Esophagus squamous epithelium (tissue), 4 donors: ENCODE results near the gene TFEB.

Source experiments
- POLR2A ChIP-seq, 4 donors: fragments of 450-650 bp; IDR thresholded peaks; one replicate each; pipeline ENCODE4 v1.6.1; 2017; ENCODE audit warnings: antibody characterized with exemption in 4 of 4, mild to moderate bottlenecking in 4 of 4, moderate library complexity in 3 of 4
- TF ChIP-seq, protein P1 (sequence below), 6 experiments: fragments of 450-650 bp in 4 of 6; fragments of 200-600 bp in 2 of 6; sonication (generic) in 2 of 6; IDR thresholded peaks; one replicate each; pipeline ENCODE4 v1.5.1; 2016 to 2019; ENCODE audit warnings: antibody characterized with exemption in 6 of 6, mild to moderate bottlenecking in 4 of 6, moderate library complexity in 4 of 6

DNA sequence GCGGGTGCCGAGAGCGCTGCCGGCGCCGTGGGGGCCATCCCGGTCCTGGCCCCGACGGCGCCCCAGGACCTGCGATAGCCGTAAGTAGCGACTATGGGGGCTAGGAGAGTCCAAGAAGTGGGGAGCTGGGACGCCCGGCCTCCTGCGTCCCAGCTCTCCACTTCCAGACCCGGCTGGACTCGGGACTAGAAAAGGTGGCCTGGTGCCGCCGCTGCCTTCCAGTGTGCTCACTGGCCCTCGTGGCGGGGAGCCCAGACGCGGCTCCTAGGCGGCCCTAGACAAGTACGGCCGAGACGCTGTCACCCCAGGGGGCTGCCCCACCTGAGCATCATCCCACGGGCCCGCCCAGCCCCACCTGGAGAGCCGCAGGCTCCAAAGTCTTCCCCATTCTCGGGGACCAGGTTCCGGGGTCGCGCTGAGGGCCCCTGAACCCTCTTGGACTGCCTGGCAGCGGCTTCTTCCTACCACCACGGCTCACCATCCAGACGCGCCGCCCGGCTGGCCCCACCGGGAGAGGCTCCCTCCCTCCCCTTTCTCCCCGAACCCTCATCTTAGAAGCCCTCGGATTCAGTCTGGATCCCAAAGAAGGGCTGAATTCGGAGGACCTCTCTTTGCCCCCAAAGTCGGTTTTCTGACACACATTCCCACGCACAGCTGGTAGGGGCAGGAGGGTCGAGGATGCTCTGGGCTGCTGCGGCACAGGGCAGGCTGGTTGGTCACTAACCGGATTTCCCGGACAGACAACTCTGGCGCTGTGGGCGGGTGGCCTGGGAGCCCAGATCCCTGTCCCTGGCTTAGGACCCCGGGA is 98.0 kb downstream of the TFEB start:
- TF ChIP-seq, protein P1, sequence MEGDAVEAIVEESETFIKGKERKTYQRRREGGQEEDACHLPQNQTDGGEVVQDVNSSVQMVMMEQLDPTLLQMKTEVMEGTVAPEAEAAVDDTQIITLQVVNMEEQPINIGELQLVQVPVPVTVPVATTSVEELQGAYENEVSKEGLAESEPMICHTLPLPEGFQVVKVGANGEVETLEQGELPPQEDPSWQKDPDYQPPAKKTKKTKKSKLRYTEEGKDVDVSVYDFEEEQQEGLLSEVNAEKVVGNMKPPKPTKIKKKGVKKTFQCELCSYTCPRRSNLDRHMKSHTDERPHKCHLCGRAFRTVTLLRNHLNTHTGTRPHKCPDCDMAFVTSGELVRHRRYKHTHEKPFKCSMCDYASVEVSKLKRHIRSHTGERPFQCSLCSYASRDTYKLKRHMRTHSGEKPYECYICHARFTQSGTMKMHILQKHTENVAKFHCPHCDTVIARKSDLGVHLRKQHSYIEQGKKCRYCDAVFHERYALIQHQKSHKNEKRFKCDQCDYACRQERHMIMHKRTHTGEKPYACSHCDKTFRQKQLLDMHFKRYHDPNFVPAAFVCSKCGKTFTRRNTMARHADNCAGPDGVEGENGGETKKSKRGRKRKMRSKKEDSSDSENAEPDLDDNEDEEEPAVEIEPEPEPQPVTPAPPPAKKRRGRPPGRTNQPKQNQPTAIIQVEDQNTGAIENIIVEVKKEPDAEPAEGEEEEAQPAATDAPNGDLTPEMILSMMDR (IDR thresholded peaks at IDR 0.05): no peak
- no peak for TF ChIP-seq POLR2A (IDR thresholded peaks at IDR 0.05)
